HG03558 (cell line): ENCODE results near the gene PLPPR1.
"Not testable (repeated sequence)": the region's sequence is repeated elsewhere in the genome, so short reads cannot be mapped to it uniquely, and the experiment has no call there.

ENCODE experiments used
- ATAC-seq: cut with Tn5 transposase; IDR thresholded peaks from one replicate; pipeline ENCODE4 v1.9.1; 2021; ENCODE audit warnings: moderate number of reproducible peaks; ENCODE audit not compliant: unreplicated experiment; ENCODE audit errors: extremely low read depth

Gene PLPPR1

DNA sequence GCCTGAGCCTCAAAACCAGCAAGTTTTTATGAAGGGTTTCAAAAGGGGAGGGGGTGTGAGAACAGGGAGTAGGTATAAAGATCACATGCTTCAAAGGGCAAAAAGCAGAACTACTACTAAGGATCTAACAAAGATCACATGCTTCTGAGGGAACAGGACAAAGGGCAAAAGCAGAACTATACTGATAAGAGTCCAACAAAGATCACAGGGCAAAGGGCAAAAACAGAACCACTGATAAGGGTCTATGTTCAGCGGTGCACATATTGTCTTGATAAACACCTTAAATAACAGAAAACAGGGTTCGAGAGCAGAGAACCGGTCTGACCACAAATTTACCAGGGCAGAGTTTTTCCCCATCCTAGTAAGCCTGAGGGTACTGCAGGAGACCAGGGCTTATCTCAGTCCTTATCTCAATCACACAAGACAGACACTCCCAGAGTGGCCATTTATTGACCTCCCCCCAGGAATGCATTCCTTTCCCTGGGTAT lies 298.9 kb downstream of the PLPPR1 start:
- ATAC-seq = not testable (repeated sequence)

DNA sequence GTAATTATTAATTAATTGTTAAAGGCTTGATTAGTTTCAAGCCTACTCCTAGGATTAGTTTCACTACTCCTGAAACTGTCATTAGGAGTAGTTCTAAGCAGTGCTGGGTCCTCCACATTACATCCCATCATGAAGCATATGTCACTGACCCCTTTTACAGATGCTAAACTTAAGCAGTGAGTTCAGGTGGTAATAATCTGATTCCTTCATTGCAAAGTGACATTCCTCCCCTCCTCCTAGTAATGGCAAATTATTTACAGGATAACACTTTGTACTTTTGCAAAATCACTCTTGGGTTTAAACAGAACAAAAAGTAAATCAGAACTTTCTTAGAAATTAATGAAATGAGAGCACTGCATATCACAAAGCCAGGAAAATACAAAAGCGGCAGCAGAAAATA lies 303.8 kb downstream of the PLPPR1 start:
- ATAC-seq = no peak

DNA sequence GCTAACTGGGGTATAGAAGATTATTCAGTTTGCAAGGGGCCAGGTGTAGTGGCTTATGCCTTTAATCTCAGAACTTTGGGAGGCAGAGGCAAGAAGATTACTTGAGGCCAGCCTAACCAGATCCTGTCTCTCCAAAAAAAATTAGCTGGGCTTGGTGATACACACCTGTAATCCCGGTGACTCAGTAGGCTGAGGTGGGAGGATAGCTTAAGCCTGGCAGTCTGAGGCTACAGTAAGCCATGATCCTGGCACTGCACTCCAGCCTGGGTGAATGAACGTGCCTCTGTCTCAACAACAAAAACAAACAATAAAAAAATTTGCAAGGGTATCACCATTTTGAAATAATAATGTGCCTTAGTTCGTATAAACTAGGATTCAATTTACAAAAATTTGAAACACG lies 305.0 kb downstream of the PLPPR1 start:
- no peak for ATAC-seq

DNA sequence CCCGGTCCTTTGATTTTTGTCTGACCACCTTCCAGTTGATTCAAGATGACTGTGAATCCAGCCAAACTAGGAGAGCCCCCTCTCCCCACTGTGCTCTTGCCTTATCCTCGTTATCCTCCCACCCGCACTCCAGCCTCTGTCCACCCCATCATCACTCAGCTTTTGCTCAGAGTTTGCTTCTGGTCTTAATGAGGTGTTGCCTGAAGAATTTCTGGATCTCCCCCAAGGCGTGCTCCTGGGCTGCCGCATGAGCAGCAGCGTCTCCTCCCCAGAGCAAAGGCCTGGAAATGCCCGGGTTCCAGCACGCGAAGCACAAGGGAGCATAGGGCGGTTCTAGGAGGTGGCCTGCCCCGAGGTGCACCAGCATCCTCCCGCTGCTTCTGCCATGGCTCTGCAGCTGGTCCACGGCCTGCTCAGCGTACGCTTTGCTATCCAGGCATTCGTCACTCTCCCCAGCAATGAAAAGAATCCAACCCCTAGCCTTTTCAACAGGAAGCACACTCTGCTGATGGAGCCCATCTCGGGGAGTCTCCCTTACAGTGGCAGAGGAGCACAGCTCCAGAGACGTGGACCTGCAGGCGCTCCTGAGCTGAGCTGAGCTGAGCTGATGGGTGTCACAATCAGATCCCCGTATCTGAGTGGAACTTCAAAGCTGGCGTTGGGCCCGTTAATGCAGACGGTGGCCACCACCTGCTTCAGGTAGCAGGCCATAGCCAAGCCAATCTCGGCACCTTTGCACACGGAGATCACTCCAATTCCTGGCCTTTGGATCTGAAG lies 305.6 kb downstream of the PLPPR1 start:
- no peak for ATAC-seq

DNA sequence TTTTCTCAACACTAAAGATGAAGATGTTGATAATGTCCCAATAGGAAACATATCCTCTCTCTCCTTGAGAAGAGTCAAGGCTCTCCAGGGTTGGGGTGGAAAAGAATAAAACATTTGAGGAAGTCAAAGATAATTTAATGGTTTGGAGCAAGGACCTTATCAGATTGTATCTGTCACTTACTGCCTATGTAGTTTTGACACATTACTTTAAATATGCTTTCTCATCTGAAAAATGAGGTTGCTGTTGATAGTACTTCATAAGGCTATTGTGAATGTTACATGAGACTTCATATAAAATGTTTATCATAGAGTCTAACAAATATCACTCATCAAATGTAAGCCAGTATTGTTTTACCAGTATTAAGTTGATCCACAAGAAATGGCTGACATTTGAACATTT lies 307.6 kb downstream of the PLPPR1 start:
- no peak for ATAC-seq

DNA sequence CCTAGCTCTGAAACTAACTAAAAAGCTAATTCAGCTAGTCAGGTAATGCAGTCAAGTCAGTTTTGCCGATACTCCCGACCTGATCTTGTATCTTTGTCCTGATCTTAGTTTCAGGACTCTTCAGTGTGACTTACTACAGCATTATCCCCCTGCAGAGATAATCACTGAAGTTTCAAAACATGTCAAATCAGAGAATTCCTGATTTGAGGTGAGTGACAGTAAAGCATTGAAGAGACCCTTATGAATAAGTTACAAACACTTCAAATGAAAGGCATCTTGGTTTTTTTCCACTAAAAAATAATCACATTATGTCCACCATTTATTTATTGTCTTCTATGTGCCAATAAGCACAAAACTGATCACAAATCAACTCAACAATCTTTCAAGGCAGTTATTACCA lies 308.7 kb downstream of the PLPPR1 start:
- ATAC-seq = no peak

DNA sequence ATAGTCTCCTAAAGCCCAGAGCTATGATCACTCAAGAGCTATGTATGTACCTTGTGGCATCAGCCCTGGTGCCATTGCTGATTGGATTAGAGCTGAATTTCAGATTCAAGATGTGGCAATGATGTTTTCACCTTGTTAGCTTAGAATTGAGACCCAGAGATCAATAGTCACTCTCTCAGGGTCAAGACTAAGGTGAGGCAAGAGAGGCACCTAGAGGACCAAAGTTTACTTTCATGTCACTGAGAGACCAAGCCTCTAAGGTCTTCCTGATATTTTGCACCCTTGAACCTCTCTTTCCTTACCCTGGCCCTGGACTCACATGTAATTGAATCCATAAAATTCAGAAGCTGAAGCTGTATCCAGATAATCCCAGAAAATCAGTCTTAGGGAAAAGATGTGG lies 313.4 kb downstream of the PLPPR1 start:
- no peak for ATAC-seq

DNA sequence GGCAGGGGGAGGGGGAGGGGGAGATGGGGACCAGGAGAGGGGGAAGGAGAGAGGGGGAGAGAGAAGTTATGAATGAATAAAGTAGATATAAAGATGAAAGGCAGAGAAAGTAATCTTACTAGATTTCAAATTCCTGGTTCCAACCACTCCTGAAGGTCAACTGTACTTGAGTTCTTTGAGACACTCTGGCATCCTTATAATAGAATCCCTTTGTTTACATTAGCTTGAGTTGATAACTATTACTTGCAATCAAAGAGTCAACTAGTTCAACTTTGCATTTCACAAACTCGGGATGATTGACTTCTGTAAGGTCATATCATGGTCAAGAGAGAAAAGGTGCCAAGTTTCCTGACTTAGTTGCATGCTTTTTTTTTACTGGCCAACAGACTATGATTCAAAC lies 314.1 kb downstream of the PLPPR1 start:
- no peak for ATAC-seq

DNA sequence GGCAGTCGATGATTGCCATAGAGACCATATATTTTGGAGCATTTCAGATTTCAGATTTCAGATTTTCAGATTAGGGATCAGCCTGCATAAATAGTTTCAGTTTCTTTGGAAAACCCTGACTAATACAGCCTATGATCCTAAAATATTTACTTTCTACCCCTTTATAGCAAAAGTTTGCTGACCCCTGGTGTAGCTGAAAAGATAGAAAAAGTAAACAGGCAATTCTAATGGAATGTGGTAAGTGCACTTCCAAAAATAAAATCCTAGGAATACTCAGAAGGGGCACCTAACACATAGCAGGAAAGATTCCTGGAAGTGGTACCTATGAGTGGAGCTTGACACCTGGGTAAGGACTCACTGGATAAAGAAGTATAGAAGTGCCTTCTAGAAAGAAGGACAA lies 321.8 kb downstream of the PLPPR1 start:
- ATAC-seq = no peak

DNA sequence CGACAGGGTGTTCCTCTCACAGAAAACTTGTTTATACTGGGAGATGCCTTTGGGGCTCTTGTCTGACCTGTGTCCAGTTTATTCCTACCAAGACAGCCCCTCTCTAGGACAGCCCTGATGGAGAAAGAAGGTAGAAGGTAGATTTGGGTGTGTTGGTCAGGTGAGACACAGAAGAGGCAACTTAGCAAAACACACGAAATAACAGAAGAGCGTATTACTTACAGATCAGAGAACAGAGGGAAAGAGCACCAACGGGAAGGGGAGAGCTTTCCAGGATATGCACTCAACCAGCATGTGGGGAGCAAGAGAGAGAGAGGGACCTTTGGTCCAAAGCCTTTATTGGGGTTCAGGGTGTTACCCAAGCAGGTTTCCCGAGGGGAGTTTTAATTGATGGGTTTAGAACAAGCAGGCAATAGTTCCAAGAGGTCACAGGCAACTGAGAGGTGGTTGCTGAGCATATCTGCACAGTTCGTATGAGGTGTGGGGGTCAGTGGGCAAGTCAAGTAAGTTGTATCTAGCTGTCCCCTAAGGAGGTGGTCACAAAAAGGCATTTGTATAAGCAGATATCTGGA lies 324.5 kb downstream of the PLPPR1 start:
- ATAC-seq = no peak

DNA sequence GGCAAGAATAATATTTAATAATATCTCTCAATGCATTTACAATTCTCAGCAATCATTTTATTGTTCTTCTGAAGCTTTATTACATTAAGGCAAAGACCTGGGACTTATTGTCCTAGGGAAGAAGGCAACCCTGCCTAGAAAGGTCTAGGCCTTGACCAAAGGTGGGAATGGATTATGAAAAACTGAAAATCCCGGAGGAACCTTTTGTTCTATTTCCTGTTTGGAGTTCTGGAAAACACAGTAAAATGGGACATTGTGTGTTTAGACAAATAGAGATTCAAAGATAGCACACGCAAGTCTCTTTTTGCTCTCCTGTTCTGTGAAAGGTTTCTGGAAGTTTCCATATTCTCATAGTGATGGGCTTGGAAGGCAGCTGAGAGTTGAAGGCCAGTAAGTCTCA lies 325.2 kb downstream of the PLPPR1 start:
- ATAC-seq = no peak

DNA sequence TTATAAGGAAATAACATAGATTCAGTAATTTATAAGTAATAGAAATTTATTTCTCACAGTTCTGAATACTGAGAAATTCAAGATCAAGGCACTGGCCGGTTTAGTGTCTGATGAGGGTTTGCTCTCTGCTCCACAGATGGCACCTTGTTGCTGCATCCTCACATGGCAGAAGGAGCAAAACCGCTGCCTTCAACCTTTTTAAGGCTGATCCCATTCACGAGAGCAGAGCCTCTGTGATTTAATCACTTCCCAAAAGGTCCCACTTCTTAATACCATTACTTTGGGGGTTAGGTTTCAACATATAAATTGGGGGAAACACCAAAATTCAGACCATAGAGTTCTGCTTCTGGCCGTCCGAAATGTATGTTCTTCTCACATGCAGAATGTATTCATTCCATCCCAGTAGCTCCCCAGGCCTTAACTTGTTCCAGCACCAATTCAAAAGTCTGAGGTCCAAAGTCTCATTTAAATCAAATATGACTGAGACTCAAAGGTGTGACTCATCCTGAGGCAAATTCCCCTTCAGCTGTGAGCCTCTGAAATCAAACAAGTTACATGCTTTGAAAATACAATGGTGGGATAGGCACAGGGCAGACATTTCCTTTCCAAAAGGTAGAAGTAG lies 325.7 kb downstream of the PLPPR1 start:
- no peak for ATAC-seq

DNA sequence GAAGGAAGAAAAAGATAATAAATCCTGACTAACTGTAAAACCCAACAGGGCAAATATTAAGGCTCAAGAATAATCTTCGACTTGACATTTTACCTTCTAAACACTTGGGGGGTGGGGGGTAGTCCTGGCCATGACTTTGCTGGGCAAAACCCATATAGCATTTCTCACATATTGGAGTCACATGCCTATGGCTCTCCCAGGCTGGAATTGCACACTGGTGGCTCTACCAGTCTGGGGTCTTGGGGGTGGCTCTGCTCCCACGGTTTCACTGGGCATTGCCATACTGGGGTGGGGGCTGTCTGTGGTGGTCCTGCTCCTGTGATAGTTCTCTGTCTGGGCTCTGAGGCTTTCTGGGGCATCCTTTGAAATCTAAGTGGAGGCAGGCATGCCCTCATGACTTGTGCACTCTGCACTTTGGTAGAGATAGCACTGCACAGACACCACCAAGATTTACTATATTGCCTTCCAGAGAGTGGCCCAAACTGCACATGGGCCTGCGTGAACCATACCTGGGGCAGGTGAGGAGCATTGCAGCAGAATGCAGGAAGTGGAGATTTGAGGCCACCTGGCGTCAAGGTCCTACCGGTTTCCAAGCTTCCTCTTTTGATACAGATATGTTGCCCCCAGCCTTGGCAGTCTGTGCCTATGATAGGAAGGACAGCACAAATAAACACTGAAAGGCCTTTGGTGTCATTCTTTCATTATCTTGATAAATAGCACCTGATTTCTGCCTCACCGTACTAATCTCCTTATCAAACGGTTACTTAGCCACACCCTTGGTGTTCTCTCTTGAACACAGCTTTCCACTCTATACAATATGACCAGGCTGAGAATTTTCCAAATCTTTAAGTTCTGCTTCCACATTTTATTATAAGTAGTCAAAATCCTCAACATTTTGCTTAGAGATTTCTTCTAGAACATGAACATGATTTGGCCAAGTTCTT lies 326.5 kb downstream of the PLPPR1 start:
- ATAC-seq = no peak

DNA sequence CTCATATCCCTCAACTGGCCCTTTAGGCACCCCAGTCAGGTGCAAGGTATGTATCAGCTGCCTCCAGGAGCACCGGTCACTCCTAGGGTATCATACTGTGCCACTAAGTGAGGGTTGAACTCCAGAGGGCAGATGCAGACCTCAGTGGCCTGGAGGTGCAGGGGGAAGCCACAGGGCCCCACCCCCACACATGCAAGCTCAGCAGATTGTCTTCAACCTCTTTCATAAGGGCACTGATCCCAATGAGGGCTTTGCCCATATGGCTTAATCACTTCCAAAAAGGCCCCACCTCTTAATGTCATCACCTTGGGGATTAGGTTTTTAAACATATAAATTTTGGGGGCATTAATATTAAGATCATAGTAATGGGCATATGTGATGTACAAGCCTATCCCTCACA lies 328.1 kb downstream of the PLPPR1 start:
- no peak for ATAC-seq

DNA sequence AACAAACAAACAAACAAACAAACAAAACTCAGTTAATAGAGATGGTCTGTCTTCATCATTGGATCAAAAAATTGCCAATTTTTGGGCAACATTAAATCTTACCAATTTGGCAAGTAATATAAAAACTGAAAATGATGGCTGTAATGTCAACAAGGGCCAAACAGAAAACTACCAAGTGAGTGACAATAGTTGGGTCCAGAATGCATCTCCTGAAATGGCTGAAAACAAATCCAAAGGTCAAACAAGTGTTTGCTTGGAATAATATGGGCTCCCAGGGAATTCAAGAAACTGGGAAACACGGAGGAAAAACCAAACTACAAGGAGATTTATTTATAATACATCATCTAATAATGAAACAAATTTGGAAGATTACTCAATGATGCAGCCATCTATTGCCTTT lies 331.2 kb downstream of the PLPPR1 start:
- no peak for ATAC-seq

DNA sequence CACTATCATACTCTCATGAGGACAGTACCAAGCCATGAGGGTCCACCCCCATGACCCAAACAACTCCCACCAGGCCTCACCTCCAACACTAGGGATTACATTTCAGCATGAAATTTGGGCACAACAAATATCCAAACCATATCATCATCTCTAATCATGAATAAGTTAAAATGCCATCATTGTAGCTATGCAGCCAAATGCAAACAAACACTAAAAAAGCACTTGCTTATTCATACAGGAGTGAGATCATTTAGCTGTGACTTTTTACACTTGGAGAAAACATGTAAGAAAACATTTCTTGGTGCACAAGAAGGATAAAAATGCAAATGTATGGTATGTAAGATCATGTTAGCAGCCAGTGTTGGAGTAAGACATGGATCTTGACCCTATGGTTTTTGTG lies 332.1 kb downstream of the PLPPR1 start:
- ATAC-seq = no peak

DNA sequence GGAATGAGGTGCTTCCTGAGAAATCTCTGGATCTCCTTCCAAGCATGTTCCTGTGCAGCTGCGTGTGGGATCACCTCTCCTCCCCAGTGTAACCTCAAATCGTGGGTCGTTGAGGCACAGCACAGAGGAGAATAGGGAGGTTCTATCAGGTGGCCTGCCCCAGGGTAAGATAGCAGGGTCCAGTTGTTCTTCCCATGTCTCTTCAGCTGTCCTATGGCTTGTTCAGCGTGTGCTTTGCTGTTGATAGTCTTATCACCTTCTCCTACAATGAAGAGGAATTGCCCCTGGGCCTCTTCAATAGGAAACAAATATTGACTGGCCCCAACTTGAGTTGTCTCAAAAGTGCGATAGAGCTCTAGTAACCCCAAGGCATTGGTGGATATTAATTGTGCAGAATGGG lies 333.9 kb downstream of the PLPPR1 start:
- ATAC-seq = no peak

DNA sequence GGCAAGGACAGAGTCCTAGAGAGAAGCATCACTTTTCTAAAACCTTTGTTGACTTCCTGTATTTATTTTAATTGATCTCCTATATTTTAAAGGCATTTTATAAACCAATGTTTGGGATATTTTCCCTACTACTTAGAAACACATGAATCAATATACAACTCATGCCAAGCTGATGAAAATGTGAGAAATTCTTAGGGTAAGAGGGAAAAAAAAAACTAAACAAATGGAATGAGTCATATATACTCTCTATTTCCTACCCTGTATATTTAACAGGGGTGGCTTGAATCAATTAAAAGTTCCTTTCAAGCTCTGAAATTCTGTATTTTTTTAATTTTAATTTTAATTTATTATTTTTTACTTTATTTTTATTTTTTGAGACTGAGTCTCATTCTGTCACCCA lies 336.7 kb downstream of the PLPPR1 start:
- ATAC-seq = no peak

DNA sequence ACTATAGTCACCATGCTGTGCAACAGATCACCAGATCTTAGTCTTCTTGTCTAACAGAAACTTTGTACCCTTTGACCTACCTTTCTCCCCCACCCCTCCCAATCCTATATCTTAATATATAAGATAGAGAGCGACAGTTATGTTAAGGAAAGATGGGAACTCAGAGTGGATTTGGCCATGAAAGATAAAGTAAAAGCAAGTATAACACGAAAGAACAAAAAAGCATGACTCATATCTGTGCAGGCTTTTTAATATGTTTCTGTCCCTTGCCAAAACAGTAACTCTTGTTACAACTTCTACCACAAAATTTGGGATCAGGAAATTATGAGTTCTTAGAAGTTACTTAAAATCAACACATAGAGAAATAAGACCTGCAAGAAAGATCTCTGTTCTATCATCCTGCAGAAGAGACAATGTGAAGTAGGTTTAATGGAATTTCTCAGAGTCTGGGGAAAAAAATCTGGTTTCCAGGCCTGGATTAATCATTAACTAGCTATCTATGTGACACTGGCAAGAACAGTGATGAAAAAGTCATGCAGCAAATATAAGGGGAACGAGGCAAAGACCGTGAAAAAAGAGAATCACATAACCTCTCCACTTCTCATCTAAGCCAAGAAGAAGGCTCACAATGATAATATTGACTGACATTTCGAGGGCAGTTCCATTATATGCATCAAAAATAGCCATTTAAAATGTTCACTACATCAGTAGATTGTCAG lies 337.7 kb downstream of the PLPPR1 start:
- ATAC-seq = no peak

DNA sequence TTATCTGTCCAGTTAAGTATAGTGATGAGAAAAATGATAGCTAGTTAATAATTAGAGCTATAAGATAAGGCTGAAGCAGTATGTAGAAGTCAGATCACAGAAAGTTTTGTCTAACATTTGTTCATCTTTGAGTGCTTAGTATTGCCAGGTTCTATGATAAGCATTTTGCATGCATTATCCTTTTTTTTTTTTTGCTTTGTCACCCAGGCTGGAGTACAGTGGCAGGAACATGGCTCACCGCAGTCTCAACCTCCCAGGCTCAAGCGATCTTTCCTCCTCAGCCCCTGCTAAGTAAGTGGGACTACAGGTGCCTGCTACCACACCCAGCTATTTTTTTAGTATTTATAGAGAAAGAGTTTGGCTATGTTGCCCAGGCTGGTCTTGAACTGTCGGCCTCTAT lies 338.8 kb downstream of the PLPPR1 start:
- ATAC-seq = no peak
